RKO (cell line): ENCODE measurements around the gene FHIT.
"Not testable (repeated sequence)": the region's sequence is repeated elsewhere in the genome, so short reads cannot be mapped to it uniquely, and the experiment has no call there.

Experiments used
- DNase-seq: peaks from one replicate; pipeline ENCODE4 v3.0.0-alpha.2; 2016; ENCODE audit warnings: low spot score

The FHIT gene

GRCh38 chr3:61111825-61112224, 139.4 kb downstream of the FHIT start:
- DNase-seq, result no peak

GRCh38 chr3:61110576-61110975, 140.7 kb downstream of the FHIT start:
- no peak for DNase-seq

- DNase-seq, result no peak
Measured at GRCh38 chr3:61108247-61109019, 142.8 kb downstream of the FHIT start.

- no peak for DNase-seq
Measured at GRCh38 chr3:61094608-61095007, 156.6 kb downstream of the FHIT start.

GRCh38 chr3:61093364-61093763, 157.9 kb downstream of the FHIT start:
- no peak for DNase-seq

GRCh38 chr3:61092870-61093269, 158.4 kb downstream of the FHIT start:
- DNase-seq, result no peak

- DNase-seq, result no peak
Measured at GRCh38 chr3:61090389-61091169, 160.7 kb downstream of the FHIT start.

- DNase-seq, result no peak
Measured at GRCh38 chr3:61087465-61087864, 163.8 kb downstream of the FHIT start.

- DNase-seq, result no peak
Measured at GRCh38 chr3:61081554-61081953, 169.7 kb downstream of the FHIT start.

GRCh38 chr3:61080737-61081445, 170.4 kb downstream of the FHIT start:
- DNase-seq, result no peak

- DNase-seq, result no peak
Measured at GRCh38 chr3:61078048-61078752, 173.1 kb downstream of the FHIT start.

GRCh38 chr3:61077551-61077950, 173.7 kb downstream of the FHIT start:
- no peak for DNase-seq

GRCh38 chr3:61074783-61075182, 176.5 kb downstream of the FHIT start:
- DNase-seq, result no peak

- no peak for DNase-seq
Measured at GRCh38 chr3:61073566-61074165, 177.6 kb downstream of the FHIT start.

- no peak for DNase-seq
Measured at GRCh38 chr3:61068084-61068483, 183.2 kb downstream of the FHIT start.

GRCh38 chr3:61066800-61067199, 184.5 kb downstream of the FHIT start:
- no peak for DNase-seq

GRCh38 chr3:61066222-61066621, 185.0 kb downstream of the FHIT start:
- DNase-seq, result not testable (repeated sequence)

GRCh38 chr3:61065451-61066011, 185.7 kb downstream of the FHIT start:
- no peak for DNase-seq

GRCh38 chr3:61061092-61061723, 190.0 kb downstream of the FHIT start:
- no peak for DNase-seq

GRCh38 chr3:61060411-61060861, 190.8 kb downstream of the FHIT start:
- no peak for DNase-seq

GRCh38 chr3:61058836-61059235, 192.4 kb downstream of the FHIT start:
- DNase-seq, result no peak
